GM18498 (cell line): ENCODE data around the gene KIAA0930.
"Not testable (repeated sequence)": the region's sequence is repeated elsewhere in the genome, so short reads cannot be mapped to it uniquely, and the experiment has no call there.

Source experiments
- ATAC-seq: cut with Tn5 transposase; IDR thresholded peaks from one replicate; pipeline ENCODE4 v1.9.1; 2021; ENCODE audit warnings: mild to moderate bottlenecking, moderate library complexity; ENCODE audit not compliant: unreplicated experiment

KIAA0930 gene

DNA sequence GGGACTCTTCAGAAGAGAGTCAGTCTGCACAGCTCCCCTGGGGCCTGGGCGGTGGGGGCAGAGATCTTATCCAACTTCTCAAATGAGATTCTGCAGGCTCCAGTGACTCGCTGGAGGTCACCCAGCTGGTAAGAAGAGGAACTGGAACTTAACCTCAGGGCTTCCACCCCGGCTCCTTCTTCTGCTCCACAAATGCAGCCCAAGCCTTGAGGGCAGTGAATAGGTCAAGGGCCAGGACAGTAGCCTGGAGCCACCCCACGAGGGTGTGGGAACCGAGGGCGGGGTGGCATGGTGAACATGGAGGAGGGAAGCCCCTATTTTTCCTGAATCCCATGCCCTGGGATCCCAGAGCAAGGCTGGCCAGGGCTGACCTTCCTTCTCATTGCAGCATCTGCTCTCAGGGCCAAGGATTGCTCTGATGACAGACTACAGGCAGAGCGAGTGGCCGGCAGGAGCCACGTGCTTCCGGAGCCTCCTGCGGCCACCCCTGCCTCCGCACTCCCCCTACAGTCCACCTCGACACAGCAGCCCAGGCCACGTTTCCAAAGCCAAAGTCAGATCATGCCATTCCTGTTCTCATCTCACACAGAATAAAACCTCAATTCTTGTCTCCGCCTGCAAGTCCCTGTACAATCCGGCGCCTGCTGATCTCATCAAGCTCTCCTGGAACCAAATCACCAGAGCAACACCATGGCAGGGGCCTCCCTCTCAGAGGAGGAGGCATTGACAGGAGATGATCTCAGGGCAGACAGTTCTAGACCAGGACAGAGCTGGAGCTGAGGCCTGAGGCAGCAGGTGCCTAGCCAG, 23.0 kb upstream of the KIAA0930 start:
- peak; percentile 81 for ATAC-seq

DNA sequence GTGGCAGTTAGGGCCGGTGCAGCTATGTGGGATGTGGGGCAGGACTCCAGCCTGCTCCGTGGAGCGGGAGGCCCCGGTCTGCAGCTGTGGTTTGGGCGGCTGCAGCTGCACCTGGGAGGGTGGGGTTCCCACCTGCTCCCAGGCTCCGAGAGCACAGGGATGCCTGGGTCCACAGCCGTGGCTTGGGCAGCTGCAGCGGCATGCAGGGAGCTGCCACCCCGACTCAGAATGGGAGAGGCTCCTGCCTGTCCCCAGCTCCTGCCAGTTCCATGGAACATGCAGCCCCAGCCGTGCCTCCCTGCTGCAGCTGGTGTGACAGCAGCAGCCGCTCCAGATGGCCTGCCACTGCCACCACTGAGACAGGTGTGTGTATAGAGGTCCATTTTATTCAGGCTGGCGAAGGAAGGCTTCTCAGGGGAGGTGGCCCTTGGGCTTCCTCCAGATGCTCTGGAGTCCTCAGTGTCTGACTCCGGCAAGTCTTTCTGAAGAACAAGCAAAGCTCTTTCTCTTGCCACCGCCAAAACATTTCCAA, 22.3 kb upstream of the KIAA0930 start:
- ATAC-seq = peak; percentile 41

DNA sequence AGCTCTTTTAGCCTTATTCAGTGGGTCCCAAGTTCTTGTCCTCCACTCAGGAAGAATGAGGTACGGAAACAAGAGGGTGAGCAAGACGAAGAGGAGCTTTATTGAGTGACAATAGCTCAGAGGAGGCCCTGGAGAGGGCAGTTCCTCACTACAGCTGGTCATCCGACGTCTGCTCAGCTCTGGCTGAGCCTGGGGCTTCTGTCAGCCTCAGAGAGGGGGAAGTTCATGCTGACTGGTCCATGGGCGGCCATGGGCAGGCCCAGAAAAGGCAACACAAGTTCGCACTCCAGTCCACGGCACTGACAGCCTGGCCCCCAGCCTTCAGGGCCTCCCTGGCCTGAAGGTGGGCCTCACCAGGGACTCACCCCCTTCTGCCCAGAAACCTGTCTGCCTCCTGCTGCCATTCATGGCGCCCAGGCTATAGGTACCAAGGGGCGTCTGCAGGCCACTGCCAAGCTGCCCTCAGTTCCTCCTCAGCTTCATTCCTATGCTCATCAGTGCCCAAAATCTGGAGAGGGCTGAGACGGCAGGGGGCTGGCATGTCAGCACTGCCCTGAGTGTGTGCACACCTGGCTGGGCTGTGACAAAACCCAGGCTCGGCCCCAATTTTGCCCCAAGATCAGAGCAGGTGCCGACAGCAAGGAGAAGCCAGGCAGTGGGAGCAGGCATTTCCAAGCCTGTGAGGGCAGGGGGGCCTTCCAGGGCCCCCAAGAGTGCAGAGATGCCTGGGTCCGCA, 21.7 kb upstream of the KIAA0930 start:
- no peak for ATAC-seq

DNA sequence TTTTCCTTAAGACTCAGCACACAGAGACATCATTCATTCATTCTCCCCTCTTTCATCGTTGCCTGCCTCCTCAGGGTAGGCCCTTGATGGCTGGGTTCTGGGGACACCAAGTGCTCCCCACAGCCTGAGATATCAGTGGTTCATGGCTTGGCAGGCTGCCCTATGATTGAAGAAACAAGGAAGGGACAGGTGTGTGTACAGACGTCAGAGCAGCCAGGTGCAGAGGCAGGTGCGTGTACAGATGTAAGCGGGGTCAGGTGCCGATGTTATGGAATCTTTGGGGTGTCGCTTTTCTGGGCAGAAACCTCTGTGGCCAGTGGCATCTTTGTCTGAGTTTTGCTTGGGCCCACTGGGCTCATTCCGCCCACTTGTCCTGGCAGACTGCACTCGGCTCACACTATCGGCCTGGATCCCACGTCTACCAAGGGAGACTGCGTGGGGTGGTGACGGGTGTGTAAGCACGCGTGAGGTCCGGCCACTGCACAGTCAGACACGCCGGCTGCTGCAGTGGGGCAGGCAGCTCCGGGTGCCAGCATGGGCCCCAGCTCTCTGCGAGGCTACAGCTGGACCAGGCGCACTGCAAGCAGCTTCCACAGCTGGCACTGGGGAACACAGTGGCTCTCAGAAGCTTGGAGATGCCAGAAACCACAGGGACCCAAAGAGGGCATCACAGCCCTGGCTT, 20.9 kb upstream of the KIAA0930 start:
- no peak for ATAC-seq

DNA sequence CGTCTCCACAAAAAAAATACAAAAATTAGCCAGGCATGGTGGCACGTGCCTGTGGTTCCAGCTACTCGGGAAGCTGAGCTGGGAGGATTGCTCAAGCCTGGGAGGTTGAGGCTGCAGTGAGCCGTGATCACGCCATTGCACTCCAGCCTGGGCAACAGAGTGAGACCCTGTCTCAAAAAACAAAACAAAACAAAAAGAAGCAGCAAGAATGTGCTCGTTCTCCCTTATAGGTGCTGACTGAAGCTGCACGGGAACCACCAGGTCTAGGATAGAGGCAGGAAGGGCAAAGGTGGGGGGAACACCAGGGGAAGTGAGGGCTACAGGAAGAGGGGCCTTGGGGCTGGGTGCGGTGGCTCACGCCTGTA, 19.7 kb upstream of the KIAA0930 start:
- ATAC-seq = not testable (repeated sequence)

DNA sequence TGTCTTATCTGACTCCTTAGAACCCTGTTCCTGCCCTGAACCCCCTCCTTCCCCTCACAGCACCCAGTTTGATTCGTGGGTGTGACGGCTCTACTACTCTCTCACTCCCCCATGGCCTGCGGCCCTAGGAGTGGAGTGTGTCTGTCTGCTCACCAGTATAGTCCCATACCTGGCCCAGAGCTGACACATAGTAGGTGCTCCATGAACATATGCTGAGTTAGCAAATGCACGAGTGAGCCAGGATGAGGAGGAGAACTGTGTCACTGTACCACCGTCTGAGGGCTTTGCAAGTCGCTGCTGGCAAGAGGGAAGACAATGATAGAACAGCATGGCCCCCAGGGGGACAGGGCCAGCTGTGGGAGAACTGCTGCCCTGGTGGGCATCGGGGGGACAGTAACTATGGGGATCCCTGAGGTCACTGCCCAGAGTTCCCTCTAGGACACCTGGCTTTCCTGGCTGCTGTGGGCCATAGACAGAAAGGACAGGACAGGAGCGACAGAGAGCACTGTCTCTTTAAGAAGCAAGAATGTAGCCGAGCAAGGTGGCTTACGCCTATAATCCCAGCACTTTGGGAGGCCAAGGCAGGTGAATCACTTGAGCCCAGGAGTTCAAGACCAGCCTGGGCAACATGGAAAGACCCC, 19.2 kb upstream of the KIAA0930 start:
- no peak for ATAC-seq

DNA sequence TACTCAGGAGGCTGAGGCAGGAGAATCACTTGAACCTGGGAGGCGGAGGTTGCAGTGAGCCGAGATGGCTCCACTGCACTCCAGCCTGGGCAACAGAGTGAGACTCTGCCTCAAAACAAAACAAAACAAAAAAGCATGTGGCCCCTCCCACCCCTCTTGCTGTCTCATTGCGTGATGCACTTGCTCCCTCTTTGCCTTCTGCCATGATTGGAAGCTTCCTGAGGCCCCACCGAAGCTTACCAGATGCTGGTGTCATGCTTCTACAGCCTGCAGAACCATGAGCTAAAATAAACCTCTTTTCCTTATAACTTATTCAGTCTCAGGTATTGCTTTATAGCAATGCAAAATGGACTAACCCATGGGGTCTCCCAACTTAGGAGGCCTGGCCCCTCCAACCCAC, 17.2 kb upstream of the KIAA0930 start:
- not testable (repeated sequence) for ATAC-seq

DNA sequence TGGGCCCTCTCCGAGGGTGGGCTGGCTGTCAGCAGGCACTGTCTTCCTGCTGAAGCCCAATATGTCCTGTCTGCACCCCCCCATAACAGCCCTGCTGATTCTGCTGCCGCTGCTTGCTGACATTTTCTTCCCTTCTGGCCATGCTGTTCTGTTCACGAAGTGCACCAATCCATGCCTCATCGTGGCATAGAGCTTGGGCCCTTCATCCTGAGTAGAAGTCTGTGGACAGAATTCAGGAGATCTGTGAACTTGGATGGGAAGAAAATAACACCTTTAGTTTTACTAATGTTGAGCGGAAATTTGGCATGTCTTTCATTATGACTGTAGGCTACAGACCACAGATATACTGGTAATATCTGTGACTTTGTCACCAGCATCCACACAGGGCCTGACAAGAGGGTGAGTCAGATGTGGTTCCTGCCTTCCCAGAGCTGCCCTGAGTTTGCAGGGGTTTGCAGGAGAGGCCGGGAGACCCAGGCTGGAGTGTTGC, 14.1 kb upstream of the KIAA0930 start:
- ATAC-seq = peak; percentile 69

DNA sequence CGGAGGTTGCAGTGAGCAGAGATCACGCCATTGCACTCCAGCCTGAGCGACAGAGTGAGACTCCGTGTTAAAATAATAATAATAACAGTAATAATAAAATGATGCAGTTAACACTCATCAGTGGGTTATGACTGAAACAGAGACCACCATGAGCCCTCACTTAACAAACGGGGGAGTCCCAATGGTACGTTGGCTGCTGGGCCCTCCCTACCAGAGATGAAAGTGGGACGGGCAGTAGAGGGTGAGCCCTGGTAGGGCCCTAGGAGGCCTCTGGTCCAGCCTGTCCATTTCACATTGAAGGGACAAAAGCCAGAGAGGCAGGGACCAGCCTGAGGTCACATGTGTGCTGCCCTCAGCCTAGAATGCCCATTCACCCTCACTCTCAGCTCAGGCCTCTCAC, 13.7 kb upstream of the KIAA0930 start:
- peak; percentile 20 for ATAC-seq

DNA sequence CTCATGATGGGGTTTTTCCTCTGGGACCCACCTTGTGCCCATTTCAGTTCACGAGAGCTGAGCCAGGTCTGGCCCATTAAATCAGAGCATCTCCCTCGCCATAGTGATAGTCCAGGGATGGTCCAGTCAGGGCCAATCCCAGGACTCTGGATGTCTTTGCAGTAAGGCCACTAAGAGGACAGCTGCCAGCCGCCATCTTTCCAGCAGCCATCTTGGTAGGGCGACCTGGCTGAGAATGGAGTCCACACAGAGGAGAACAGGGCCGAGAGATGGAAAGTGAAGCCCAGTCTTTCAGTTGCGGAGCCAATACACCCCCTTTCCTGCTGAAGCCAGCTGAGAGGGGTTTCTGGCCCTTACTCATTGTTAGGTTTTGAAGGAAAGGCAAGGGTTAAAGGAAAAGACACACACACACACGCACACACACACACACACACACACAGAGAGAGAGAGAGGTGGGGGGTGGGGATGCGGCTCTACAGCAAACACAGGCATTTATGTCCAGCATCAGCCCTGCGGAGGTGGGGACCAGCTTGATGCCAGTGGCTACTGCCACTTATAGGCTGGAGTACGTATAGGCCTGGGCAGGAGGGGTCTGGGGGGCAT, 12.4 kb upstream of the KIAA0930 start:
- ATAC-seq = no peak

DNA sequence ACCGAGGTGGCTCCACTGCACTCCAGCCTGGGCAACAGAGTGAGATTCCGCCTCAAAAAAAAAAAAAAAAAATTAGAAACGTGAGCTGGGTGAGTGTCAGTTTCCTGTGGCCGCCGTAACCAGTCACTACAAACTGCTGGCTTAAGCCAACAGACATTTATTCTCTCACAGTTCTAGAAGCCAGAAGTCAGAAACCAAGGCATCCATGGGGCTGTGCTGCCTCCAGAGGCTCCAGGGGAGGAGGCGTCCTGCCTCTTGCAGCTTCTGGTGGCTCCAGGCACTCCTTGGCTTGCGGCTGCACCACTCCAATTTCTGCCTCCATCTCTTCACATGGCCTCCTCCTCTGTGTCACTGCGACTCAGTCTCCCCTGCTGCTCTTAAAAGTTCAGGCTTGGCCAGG, 11.1 kb upstream of the KIAA0930 start:
- ATAC-seq = no peak

DNA sequence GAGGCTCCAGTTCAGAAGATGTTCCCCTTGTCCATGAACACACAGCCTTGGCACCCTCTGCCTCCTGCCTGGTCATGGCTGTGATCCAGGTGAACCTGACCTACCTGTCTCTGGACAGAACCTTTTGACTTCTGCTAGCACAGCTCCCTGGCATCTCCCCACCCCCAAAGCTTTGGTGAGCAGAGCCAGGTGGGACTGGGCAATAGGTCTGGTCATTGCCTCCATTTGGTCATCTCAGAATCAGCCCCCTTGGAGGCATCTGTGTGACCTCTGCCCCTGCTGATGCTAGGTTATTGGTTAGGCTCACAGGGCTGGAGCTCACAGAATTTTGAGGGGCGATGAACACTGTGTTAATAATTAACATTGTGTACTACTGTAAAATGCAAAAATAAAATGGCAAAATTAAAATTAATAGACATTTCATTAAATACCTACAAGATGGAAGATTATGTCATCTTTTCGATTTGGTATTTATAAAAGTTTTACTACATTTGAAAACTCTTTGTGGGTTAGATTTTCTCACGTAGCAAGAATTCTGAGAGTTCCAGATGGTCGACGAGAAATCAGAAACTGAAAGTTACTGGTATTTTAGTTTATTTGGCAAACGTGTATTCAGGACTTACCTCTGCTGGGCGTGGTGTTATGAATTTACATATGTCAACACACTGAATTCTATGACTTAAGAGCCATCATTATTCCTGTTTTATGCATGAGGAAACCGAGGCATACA, 8.3 kb upstream of the KIAA0930 start:
- peak; percentile 71 for ATAC-seq

DNA sequence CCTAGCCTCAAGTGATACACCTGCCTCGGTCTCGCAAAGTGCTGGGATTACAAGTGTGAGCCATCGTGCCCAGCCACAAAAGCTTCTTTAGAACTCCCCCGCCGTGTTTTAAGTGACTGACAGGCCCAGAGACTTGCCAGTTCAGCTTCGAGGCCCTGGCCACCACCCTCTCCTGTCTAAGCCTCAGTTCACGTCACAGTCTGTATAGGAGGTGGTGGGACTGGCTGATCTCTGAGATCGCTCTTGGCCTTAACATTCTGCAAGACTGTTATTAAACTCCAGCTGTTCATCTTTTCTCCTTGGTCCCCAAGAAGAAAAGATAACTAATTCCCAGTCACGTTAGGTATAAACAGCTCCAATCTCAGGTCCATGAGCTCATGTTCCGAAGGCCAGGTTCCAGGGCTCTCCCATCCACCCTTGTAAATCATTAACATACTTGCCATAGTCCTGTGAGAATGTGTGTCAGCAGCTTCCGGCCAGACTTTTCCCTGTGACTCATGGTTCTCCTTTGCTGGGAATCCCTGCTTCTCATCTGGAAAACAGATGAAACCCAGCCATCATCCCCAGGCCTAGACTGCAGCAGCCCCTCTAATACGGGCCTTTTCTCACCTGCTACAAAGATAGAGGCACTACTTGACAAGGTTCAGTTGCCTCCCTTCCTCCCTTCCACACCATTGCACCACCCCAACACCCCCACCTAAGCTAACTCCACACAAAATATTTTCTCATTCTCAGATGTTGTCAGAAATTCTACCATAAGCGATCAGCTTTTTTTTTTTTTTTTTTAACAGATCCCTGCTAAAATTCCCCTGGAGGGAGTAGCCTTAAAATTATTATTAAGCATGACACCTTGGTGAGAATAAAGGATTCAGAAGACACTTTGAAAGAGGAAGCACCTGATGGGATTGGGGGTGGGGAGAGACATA, 5.6 kb upstream of the KIAA0930 start:
- ATAC-seq = no peak

DNA sequence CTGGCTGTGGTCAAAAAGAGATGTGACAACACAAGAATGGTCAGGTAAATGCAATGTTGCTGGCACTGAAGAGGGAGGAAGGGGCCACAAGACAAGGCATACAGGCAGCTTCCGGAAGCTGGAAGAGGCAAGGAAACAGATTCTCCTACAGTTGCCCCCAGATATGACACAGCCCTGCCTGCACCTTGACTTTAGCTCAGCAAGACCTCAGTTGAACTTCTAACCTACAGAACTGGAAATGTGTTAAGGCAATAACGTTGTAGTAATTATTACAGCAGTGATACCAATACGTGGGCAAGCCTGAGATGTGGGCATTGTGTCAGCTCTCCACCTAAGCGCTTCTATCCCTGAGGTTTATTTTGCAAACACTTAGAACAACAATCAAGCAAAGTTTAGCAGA, 4.2 kb upstream of the KIAA0930 start:
- no peak for ATAC-seq

DNA sequence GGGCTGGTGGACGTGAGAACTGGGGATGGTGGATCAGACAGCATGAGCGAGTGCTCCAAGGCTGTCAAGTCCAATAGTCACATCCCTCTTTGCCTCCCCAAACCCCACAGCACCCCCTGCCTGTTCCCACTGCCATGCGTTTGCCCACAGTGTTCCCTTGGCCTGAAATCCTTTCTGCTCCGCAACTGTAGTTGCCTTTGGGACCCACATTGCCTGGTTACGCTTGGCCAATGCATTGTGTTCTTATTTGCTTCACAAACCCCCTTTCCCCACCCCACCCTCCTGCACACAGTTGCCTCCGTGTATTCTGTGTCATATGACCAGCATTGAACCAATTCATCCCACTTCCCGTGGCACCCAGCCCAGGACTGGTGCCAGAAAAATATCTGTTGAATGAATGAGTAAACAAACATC, 2.1 kb upstream of the KIAA0930 start:
- ATAC-seq = no peak

DNA sequence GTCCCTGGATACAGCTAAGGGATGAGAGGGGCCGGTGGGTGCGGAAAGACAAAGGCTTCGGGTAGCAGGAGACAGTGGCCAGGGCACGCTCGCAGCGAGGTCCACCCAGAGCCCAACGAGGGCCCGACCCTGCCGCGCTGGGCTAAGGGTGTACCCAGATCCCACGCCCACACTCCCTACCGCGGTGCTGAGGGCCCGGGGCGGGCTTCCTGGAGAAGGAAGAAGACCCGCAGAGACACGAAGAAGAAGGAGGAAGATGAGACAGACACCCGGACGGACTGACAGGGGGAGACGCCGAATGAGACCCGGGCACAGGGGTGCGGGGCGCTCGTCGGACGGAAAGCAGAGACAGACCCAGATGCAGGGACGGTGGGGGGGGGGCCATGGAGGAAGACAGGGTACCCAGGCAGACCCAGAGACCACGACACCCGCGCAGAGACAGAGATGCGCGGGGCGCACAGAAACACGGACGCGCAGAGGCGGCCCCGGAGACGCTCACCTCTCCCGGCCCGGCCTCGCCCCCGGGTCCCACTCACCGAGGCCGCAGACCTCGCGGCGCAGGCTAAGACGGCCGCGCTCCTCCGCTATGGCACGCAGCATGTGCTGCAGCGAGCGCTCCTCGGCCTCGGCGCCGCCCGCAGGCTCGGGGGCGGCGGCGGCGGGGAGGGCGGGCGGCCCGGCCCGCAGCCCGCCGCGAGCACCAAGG, 437 bp downstream of the KIAA0930 start:
- peak; percentile 16 for ATAC-seq

DNA sequence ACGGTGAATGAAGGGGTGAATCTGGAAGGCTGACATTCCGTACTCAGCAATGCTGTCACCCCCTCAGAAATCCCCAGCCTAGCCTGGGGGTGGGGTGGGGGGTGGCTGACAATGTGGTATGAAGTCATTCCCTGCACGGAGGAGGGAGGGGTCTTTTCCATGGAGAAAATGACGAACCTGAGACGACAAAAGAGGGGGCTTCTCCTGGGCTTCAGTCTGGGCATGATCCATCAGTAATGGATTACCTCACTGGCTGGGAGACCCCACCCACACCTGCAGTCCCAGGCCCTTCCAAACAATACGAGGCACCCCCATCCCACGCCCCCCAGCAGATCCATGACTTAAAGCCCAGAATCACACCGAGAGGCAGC, 1.0 kb downstream of the KIAA0930 start:
- ATAC-seq = no peak

DNA sequence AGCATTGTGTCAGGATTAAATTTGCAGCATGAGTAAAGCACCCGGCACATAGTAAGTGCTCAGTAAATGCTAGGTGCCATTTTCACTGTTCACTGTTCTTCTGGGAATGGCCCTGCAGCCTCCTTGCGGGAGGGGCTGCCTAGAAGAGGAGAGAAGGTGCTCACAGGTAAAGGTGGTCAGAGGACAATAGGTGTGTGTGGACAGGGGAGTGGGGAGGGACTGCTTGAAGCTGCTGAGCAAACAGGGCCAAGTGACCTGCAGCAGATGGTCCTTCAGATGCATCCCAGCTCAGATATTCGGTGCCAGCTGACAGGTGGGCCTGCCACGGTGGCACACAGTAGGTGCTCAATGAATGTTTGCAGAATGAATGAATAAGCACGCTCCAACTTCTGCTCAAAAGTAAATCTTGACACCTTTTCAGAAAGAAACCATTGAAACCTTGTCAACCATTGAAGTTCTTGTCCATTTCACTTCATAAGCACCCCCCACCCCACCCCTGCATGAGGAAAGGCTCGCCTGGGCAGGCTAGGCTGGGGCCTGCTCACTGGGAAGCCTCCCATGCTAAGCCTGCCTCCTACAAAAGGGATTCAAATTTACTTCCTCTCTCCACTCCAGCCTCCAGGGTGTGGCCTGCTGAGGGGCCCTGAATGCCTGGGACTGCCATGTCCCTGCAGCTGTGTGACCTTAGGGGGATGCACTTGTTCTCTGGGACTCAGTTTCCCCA, 1.6 kb downstream of the KIAA0930 start:
- no peak for ATAC-seq
